Renal cortex interstitium (tissue), 11 donors: ENCODE results near the gene SMC1A. TPM values are rescaled to one million over a fixed set of nuclear protein-coding genes. Genes with fewer than 3 reads are reported as not detected.
"Not testable (repeated sequence)": the region's sequence is repeated elsewhere in the genome, so short reads cannot be mapped to it uniquely, and the experiment has no call there.

Source experiments
- DNase-seq, 11 donors: peaks; one replicate each; pipeline ENCODE4 v3.0.0-alpha.2; 2013; ENCODE audit warnings: low read depth in 9 of 11, low spot score in 4 of 11; ENCODE audit errors: extremely low read depth in 1 of 11
- polyA plus RNA-seq, 3 donors: library from polyadenylated mRNA; unstranded; fragments of 120-200 nt; gene quantifications; one replicate each; pipeline ENCODE4 v1.2.1, GENCODE V29; 2013; ENCODE audit not compliant: insufficient read length in 3 of 3

The SMC1A gene
- polyA plus RNA-seq, 3 donors = 108 to 120 (median 117) TPM

DNA sequence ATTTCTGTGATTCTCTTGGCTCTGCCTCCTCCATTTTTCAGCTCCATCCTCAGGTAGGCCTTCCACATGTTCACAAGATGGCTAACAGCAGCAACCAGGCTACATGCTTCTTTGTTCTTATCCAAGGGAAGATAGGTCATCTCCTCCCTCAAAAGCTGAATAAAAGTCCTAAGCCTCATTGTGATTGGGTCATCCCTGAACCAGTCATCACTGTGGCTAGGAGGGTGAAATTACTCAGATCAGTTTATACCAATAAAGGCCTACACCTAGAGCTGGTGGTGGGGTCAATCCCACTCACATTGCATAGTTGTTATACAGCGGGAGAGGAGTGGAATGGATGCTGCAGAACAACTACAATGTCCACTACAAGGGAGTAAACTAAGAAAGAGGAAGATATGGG lies 56.0 kb downstream of the SMC1A start:
- DNase-seq = not testable (repeated sequence)

GRCh38 chrX:53362449-53362848 lies 60.0 kb downstream of the SMC1A start:
- no peak for DNase-seq

- peak in 9 of 11 donors; percentile 8 to 30 (median 18) for DNase-seq
These were observed 64.5 kb downstream of the SMC1A start for GRCh38 chrX:53357799-53358530.

GRCh38 chrX:53356186-53356585 lies 66.3 kb downstream of the SMC1A start:
- DNase-seq = no peak

DNA sequence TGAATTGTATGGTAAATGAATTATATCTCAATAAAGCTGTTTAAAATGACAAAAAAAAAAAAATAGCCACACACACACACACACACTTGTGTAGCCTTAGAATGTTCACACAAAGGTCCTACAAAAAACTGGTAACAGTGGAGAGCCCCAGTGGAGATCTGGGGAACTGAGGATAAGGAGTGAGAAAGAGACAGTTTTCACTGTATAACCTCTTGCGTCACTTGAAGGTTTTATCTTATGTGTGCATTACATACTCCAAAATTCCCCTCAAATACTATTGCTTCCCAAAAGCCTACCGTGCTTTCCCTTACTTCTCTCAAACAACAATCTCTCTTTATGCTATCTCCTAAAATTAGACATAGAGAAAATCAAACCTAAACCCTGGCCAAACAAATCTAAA lies 67.8 kb downstream of the SMC1A start:
- no peak for DNase-seq

DNA sequence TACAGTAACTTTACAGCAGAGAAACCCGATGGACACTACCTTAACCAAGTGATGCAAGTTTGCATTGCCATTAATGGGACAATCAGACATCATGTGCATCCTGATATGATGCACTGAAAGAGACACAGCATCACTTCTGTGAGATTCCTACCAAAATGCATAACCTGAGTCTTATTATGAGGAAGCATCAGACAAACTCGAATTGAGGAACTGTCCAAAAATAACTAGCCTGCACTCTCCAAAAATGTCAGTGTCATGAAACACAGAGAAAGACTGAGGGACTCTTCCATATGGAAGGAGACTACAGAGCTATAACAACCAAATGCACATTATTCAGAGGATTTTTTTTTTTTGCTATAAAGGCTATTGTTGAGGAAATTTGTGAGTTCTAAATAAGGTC lies 74.5 kb downstream of the SMC1A start:
- no peak for DNase-seq

GRCh38 chrX:53340852-53341645 lies 81.4 kb downstream of the SMC1A start:
- DNase-seq = no peak

- no peak for DNase-seq
These were observed 85.4 kb downstream of the SMC1A start for GRCh38 chrX:53337101-53337500.

DNA sequence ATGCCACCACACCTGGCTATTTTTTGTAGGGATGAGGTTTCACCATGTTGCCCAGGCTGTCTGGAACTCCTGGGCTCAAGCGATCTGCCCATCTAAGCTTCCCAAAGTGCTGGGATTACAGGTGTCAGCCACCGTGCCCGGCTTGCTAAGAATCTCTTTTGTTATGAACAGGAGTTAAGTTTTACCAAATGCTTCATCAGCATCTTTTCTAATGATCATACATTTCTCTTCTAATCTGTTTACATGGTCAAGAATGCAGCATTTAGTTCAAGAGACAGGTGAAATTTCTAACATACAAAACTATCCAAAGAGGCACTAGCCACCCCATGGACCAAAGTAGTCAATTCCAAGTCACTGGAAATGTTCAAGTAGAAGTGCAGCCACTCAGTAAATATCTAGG lies 88.6 kb downstream of the SMC1A start:
- no peak for DNase-seq

GRCh38 chrX:53332204-53332603 lies 90.2 kb downstream of the SMC1A start:
- no peak for DNase-seq

- DNase-seq = no peak
These were observed 92.1 kb downstream of the SMC1A start for GRCh38 chrX:53330331-53330730.

GRCh38 chrX:53324803-53325202 lies 97.7 kb downstream of the SMC1A start:
- no peak for DNase-seq

Other genes starting within 250 kb of the SMC1A start
- 100 to 1,000 TPM in 1 of 3 donors, 10 to 100 TPM in 2; 72.0 to 105 (median 78.0) TPM for gene KDM5C, start 197.4 kb downstream of the SMC1A start, polyA plus RNA-seq
- gene IQSEC2, start 141.1 kb downstream of the SMC1A start, polyA plus RNA-seq = 10 to 100 TPM; 12.9 to 21.1 (median 15.3) TPM
- gene RIBC1, start 219 bp upstream of the SMC1A start, polyA plus RNA-seq = 1 to 10 TPM; 4.9 to 5.3 (median 5.2) TPM
- gene HSD17B10, start 11.7 kb upstream of the SMC1A start, polyA plus RNA-seq = 100 to 1,000 TPM; 101 to 118 (median 102) TPM